ENCODE data around the gene PPP1R3E.
A peak's percentile ranks its signal among the peaks of the same experiment; 100 is the strongest.
"Not testable (repeated sequence)": the region's sequence is repeated elsewhere in the genome, so short reads cannot be mapped to it uniquely, and the experiment has no call there.

The PPP1R3E gene, protein sequence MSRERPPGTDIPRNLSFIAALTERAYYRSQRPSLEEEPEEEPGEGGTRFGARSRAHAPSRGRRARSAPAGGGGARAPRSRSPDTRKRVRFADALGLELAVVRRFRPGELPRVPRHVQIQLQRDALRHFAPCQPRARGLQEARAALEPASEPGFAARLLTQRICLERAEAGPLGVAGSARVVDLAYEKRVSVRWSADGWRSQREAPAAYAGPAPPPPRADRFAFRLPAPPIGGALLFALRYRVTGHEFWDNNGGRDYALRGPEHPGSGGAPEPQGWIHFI

DNA sequence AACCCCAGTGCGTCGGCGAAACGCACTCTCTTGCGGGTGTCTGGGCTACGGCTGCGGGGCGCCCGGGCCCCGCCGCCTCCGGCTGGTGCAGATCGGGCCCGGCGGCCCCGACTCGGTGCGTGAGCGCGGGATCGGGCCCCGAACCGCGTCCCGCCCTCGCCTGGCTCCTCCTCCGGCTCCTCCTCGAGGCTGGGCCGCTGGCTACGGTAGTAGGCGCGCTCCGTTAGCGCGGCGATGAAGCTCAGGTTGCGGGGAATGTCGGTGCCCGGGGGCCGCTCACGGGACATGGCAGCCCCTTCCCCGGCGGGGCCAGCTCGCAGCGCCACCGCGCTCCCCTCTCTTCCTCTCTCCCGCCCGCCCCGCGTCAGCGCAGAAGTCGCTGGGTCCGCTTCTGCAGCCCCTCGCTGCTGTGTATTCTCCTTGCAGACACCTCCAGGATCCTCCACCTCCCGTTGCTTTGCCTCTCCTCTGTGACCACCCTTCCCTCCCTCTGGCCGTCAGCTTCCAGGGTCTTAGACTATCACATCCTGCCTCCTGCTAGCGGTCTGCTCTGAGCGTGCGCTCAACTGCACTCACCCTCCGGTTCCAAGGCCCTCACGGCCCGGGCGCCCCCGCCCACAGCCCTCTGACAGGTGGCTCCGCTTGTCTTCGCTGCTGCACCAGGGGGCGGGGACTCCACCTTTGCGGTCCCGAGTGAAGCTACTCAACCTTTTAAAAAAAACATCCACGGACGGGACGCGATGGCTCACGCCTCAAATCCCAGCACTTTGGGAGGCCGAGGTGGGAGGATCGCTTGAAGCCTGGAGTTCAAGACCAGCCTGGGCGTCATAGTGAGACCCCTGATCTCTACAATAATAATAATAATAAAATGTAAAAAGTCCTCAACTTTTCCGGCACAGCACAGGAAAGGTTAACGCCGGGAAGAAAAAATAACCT lies at the start of gene PPP1R3E:
PPP1R3E (minus strand) TSS at position 570 of the 936 bp plus-strand sequence; CDS start at position 287, 283 bp downstream.
- DNase-seq: peak; percentile 50 to 85 (median 67)

DNA sequence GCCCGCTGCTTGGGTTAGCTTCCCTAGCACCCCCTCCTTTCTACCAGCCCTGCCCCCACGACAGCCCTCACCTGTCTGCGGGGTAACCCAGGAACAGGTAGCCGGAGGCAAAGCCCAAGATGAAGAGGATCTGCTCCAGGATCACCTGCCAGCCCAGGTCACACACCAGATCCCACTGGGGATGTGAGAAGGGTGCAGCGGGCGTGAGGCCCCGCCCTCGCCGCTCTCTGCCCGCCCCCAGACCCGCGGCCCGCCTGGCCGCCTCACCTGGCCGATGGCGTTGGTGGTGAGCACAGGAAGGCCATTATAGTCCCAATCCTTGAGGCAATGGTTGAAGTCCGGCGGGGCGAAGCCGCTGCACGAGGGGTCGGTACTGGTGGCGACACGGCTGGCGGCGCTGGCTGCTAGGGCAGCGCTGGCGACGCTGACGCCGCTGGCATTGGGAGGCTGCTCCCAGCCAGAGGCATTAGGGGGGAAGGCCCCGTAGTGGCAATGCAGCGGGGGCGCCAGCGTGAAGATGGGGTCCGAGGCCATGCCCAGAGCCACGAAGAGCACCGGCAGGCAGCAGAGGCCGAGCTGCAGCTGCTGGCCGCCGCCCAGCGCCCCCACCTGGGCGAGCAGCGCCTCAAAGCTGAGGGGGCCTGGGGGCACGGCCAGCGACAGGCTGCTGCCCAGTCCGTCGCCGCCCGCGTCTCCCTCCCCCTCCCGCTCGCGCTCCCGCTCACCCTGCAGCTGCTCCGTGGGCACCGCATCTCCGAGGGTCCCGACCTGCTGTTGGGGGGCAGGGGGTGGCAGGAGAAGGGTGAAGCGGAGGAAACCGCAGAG lies 49.2 kb upstream of the PPP1R3E start:
- DNase-seq: peak in 1 of 4 experiments; percentile 5

DNA sequence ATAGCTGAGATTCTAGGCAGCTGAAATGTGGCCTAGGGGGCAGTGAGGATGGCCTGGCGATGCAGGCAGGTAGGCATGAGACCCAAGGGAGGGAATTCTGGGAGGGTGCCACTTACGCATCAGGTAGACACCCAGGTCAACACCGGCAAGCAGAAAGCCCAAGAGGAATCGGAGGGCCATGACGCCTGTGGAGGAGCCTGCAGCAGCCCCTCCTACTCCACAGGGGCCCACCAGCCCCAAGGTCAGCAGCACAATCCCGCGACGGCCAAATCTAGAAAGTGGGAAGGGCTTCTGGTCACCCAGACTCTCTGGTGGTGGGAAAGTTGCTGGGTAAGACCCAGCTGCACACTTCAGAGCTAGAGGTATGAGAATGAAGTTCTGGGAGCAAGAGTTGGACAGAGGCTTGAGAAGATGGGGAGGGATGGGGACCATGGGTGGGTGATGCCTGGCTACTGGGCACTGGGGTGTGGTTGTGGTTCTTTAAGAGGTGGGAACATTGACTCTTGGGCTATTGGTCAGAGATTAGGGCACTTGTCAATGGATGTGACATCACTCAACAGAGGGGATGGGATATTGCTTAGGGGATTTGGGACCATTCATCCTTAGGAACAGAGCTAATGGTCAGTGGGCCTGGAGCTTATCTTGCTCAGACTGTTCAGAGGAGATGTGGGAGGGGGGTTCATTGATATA lies 46.6 kb upstream of the PPP1R3E start:
- DNase-seq: no peak

DNA sequence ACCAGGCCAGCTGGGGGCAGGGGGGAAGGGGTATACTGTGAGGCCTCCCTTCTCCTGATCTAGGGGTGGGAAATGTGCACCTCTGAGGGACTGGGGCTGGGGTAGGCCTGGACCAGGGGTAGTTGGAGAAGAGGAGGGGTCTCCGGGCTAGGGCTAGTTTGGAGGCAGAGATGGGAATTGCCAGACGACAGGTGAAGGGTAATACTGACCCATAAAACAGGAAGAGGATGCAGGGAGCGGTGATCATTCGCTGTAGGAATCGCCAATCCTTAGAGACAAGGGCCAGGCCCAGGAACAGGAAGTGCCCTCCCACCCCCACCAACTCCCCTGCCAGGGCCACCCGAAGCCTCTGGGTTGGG lies 45.6 kb upstream of the PPP1R3E start:
- DNase-seq: no peak

DNA sequence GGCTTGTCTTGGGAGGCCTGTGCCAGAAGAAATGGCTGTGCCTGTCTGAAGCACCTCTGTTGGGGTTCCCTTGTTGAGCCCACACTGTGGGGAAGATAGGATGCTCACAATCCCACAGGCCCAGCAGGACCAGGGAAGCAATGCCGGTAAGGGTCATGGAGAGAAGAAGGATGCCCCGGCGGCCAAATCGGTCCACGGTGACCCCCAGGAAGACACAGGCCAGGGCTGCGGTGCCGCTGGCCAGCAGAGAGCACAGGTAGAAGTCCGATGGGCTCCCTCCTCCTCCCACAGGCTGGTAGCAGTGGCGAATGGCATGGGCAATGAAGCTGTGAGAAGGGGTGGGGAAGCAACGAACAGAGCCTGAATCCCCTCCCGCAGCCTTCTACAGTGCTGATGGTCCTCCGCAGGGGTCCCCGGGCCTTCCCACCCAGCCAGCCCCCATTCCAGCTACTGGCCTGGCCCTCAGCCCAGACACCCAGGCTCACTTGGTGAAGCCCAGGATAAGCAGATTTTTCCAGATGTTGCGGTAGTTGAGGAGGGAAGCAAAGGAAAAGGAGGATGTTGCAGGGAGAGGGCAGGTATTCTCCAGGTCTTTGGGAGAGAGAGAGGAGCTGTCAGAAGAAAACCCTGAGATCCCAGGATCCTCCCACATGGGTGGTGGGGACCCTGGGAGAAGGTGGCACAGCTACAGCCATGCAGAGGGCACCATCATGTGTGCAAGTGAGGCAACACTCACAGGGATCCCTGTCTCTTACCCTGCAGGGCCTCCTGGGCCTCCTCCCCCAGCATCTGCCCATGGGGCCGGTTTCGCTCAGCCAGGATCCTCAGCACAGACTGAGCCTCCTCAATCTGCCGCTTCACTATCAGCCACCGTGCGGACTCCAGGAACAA lies 45.0 kb upstream of the PPP1R3E start:
- no peak for DNase-seq

DNA sequence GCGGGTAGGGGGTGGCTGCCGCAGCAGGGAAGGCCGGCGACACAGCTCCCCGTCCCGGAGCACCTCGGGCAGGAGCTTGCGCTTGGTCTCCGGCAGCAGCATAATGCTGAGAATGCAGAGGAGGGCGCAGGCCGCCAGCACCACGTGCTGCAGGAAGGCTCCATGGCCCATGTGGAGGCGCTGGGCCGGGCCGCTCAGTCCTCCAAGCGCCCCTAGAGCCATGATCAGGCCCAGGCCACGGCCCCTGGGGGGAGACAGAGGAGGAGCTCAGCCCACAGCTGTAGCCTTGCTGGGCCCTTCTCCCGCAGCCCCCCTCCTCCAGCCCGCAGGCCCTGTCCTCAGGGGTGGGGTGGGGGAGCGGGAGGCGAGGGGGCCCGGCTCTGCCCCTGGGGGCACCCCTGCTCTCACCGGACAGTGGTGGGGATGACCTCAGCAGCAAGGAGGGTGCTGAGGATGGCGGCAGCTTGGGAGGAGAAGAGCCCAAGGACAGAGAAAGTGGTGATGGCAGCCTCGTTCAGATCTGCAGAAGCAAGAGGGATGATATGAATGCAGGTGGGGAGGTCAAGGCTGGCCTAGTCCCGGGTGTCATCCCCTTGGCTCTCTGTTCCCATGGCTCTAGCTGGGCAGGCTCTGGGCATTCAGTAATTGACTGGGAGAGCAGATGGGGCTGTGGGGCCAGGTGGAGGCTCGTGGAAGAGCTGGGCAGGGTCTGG lies 44.2 kb upstream of the PPP1R3E start:
- DNase-seq: no peak

DNA sequence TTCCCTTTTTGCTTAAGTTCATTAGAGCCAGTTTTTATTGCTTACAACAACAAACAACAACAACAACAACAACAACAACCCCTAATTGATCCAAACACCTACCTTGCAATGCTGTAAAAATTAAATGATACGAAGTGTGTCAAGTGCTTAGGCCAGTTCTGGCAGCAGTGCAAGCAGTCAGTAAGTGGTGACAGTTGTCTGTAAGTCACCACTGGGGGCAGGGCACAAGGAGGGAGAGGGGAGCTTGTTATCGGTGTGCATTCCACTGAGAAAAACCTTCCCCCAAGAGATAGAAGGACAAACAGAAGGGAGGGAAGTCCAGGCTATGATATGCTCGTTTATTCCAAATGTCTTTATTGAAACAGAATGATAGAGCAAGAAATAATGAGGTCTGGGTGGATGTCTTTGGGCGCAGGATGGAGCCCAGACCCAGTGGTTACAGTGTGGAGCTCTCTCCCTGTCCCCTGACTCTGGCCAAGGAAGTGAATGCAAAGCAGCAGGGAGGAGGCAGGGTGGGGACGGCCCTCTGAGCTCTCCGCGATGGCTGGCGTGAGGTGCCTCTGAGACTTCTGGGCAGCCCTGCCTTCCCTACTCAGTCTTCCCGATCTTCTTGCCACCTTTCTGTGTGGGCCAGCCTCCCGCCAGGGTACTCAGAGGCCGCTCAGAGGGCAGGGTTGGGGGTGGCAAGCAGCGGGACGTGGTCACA lies 43.5 kb upstream of the PPP1R3E start:
- no peak for DNase-seq

DNA sequence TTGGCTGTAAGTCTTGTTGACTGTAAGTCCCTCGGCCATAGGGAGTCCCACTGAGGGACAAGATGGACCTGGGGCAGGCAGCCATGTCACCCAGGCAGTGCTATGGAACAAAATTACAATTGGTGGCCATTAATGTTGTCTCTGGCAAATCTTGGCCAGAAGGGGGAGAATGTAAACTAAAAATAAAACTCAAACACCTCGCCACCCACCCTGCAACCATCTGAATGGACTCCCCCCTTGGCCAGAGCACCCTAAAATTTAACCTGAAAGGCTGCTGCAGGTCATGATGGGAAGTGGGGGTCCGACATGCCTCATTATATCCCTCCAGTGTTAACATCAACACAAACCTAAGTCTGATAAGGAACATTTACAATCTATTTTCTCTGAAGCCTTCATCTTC lies 41.8 kb upstream of the PPP1R3E start:
- no peak for DNase-seq

DNA sequence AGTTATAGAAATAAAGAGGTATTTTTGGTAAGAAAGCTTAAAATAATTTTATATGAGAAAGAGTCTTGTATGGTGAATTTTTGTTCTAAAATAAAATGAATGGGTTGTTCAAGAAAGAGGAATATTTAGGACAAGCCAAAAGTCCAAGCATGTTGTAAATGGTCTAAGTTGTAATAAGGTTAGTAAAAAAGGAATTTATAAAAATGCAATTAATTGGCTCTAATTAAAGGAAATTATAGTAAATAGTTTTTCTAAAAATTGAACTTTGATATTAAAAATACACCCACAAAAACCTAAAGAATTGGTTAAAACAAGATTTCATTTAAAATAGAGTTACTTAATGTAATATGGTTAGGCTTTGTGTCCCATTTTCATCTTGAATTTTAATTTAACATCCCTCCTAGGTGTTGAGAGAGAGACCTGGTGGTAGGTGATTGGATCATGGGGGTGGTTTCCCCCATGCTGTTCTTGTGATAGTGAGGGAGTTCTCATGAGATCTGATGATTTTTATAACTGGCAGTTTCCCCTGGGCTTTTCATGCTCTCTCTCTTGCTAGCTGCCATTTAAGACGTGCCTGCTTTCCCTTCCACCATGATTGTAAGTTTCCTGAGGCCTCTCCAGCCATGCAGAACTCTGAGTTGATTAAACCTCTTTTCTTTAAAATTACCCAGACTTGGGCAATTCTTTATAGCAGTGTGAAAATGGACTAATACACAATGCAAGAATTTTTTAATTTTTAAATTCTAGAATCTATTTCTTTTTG lies 37.0 kb upstream of the PPP1R3E start:
- no peak for DNase-seq

DNA sequence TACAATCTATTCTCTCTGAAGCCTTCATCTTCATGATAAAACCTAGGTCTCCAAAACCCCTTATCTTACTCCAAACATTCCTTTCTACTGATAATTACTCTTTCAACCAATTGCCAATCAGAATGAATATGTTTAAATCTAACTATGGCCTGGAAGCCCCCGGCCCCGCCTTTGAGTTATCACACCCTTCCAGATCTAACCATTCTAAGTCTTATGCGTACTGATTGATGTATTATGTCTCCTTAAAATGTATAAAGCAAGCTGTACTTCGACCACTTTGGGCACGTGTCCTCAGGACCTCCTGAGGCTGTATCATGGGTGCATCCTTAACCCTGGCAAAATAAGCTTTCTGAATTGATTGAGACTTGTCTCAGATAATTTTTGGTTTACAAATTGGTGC lies 33.0 kb upstream of the PPP1R3E start:
- DNase-seq: no peak

DNA sequence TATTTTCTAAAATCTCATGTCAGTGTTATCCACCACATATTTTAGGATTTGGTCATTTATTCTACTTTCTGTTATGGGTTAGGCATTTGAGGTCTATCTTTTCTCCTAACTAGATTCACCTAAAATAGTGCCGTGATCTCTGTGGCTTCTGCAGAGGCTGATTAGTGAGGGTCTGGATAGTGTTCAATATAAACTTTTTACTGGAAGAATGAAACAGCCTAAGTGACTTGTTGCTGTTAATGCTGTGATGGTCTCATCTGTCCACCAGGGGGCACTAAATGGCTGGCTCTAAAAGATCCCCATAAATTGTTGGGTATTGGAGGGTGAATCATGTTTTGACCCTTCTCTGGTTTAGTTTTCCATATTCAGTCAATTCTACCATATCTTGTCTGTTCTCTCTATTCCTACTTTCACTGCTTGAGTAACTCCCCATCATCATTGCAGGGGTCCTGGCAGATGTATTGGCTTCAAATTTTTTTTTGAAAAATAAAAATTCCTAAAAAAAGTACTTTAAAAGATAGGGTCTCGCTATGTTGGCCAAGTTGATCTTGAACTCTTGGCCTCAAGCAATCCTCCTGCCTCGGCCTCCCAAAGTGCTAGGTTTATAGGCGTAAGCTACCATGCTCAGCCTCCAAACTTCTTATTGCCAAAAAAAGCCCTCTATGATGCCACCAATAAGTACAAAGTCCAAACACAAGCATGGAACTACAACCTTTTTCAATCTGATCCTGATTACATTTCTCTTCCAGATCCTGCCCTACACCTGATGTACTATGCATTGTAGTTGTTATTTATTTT lies 25.5 kb upstream of the PPP1R3E start:
- peak in 2 of 4 experiments; percentile 9 to 38 for DNase-seq

DNA sequence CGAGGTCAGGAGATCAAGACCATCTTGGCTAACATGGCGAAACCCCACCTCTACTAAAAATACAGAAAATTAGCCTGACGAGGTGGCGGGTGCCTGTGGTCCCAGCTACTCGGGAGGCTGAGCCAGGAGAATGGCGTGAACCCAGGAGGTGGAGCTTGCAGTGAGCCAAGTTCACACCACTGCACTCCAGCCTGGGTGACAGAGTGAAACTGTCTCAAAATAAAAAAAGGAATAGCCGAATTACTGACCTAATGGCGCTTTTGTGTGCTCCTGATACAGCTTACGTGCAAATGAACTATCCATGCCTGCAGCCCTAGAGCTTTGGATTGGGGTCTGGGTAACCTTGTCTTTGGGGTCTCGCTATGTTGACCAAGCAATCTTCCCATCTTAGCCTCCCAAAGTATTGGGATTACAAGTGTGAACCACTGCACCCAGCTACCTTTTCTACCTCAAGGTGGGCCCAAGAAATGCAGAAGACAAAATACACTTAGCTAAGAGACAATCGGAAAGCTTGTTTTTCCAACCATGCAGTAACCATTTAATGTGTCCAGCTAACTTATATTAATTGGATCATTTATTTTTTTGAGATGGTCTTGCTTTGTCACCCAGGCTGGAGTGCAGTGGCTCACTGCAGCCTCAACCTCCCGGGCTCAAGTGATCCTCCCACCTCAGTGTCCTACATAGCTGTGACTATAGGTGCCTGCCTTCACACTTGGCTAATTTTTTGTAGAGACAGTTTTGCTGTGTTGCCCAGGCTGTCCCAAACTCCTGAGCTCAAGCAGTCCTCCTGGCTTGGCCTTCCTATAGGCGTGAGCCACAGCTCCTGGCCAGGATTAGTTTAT lies 24.1 kb upstream of the PPP1R3E start:
- no peak for DNase-seq

DNA sequence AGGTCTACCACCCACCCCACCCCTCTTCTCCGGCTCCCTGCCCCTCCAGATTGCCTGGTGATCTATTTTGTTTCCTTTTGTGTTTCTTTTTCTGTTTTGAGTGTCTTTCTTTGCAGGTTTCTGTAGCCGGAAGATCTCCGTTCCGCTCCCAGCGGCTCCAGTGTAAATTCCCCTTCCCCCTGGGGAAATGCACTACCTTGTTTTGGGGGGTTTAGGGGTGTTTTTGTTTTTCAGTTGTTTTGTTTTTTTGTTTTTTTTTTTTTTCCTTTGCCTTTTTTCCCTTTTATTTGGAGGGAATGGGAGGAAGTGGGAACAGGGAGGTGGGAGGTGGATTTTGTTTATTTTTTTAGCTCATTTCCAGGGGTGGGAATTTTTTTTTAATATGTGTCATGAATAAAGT lies 23.1 kb upstream of the PPP1R3E start:
- DNase-seq: not testable (repeated sequence)

DNA sequence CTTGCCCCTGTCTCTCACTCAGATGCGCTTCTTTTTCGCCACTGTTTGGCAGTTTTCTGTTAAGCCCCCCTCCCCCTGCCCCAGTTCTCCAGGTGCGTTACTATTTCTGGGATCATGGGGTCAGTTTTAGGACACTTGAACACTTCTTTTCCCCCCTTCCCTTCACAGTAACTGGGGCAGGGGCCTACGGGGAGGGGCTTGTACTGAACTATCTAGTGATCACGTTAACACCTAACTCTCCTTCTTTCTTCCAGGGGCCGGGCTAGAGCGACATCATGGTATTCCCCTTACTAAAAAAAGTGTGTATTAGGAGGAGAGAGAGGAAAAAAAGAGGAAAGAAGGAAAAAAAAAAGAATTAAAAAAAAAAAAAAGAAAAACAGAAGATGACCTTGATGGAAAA lies 22.3 kb upstream of the PPP1R3E start:
- no peak for DNase-seq

DNA sequence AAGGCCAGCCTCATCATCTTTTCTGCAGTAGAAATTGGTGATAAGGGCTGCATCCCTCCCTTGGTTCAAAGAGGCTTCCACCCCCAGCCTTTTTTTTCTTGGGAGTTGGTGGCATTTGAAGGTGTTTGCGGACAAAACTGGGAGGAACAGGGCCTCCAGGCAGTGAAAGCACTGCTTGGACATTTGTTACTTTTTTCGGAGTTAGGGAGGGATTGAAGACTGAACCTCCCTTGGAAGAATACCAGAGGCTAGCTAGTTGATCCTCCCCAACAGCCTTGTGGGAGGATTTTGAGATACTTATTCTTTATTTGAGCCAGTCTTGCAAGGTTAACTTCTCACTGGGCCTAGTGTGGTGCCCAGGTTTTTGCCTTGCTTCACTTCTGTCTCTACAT lies 21.8 kb upstream of the PPP1R3E start:
- DNase-seq: no peak

DNA sequence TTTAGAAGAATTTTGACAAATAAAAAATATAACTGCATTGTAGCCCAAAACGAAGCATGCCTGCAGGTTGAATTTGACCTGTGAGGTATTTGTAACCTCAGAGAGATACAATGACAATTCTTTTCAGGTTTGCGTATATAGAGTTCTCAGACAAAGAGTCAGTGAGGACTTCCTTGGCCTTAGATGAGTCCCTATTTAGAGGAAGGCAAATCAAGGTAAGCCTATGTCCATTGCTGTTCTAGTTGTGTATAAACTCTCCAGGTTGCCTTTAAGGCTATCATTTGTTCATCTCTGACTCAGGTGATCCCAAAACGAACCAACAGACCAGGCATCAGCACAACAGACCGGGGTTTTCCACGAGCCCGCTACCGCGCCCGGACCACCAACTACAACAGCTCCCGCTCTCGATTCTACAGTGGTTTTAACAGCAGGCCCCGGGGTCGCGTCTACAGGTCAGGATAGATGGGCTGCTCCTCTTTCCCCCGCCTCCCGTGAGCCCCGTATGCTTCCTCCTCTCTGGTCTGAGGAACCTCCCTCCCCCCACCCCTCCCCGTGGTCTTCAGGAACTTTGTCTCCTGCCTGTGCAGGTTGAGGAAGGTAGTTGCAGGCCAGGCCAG lies 21.3 kb upstream of the PPP1R3E start:
- no peak for DNase-seq
